Neural cell (in vitro differentiated cells): Measurements from ENCODE around the gene ATP1A2. TPM values are rescaled to one million over a fixed set of nuclear protein-coding genes. Genes with fewer than 3 reads are reported as not detected.

Source experiments
- H2AFZ ChIP-seq: fragments of 200-600, 300-800 bp; sonication (generic), shearing (Covaris generic); 2 replicates; pipeline ENCODE4 v1.6.0; 2014; ENCODE audit warnings: low read depth, mild to moderate bottlenecking, antibody characterized with exemption, low read length, moderate library complexity
- H3F3A ChIP-seq: fragments of 200-600 bp; shearing (Covaris generic); 2 replicates; pipeline ENCODE4 v1.6.1; 2016; ENCODE audit warnings: mild to moderate bottlenecking, moderate library complexity, mixed read lengths, antibody characterized with exemption, low read length; ENCODE audit not compliant: insufficient read depth, poor library complexity, severe bottlenecking
- H3K27ac ChIP-seq: fragments of 200-600, 300-800 bp; sonication (generic), shearing (Covaris generic); 2 replicates; pipeline ENCODE4 v1.5.1; 2014; ENCODE audit warnings: mild to moderate bottlenecking, low read length, moderate library complexity
- H3K27me3 ChIP-seq: fragments of 300-800, 200-600 bp; sonication (generic), shearing (Covaris generic); 2 replicates; pipeline ENCODE4 v1.6.0; 2014; ENCODE audit warnings: mild to moderate bottlenecking, low read depth, low read length, moderate library complexity; ENCODE audit not compliant: insufficient read depth
- H3K36me3 ChIP-seq: fragments of 300-800, 200-600 bp; sonication (generic), shearing (Covaris generic); 2 replicates; pipeline ENCODE4 v1.5.1; 2014; ENCODE audit warnings: mild to moderate bottlenecking, antibody characterized with exemption, low read length, moderate library complexity; ENCODE audit not compliant: insufficient read depth
- H3K4me2 ChIP-seq: fragments of 300-800, 200-600 bp; sonication (generic), shearing (Covaris generic); 2 replicates; pipeline ENCODE4 v1.6.0; 2014; ENCODE audit warnings: mild to moderate bottlenecking, low read length
- H3K4me3 ChIP-seq: fragments of 300-800, 200-600 bp; sonication (generic), shearing (Covaris generic); 2 replicates; pipeline ENCODE4 v1.5.1; 2014; ENCODE audit warnings: mild to moderate bottlenecking, low read length, moderate library complexity
- H3K79me2 ChIP-seq: fragments of 200-600 bp; shearing (Covaris generic); replicated peaks from 2 replicates; pipeline ENCODE4 v1.6.0; 2014; ENCODE audit warnings: mild to moderate bottlenecking, low read length, moderate library complexity; ENCODE audit not compliant: insufficient read depth
- H3K9ac ChIP-seq: fragments of 300-800, 200-600 bp; sonication (generic), shearing (Covaris generic); 2 replicates; pipeline ENCODE4 v1.6.1; 2016; ENCODE audit warnings: mild to moderate bottlenecking, low read length, mixed read lengths
- H3K9me2 ChIP-seq: fragments of 200-600 bp; shearing (Covaris generic); 2 replicates; pipeline ENCODE4 v1.6.1; 2016; ENCODE audit warnings: mild to moderate bottlenecking, low read length, mixed read lengths; ENCODE audit not compliant: insufficient read depth
- H3K9me3 ChIP-seq: fragments of 200-600, 300-800 bp; sonication (generic), shearing (Covaris generic); 2 replicates; pipeline ENCODE4 v1.6.1; 2016; ENCODE audit warnings: mild to moderate bottlenecking, mixed run types, low read length, moderate library complexity, mixed read lengths
- H4K20me1 ChIP-seq: fragments of 200-600 bp; shearing (Covaris generic); 2 replicates; pipeline ENCODE4 v1.6.1; 2016; ENCODE audit warnings: mild to moderate bottlenecking, mixed run types; ENCODE audit not compliant: insufficient read depth
- EP300 ChIP-seq: fragments of 450-650 bp; conservative IDR thresholded peaks from 2 replicates; pipeline ENCODE4 v1.6.1; 2014; ENCODE audit warnings: antibody characterized with exemption, mild to moderate bottlenecking, moderate library complexity; ENCODE audit not compliant: poor library complexity, severe bottlenecking
- EZH2 ChIP-seq: fragments of 200-600, 300-800 bp; shearing (Covaris generic), sonication (generic); IDR thresholded peaks from 2 replicates; pipeline ENCODE4 v1.6.1; 2014; ENCODE audit warnings: antibody characterized with exemption, low read length, borderline replicate concordance, mild to moderate bottlenecking; ENCODE audit not compliant: insufficient read depth, poor library complexity, severe bottlenecking
- MXI1 ChIP-seq: fragments of 450-650 bp; conservative IDR thresholded peaks from 2 replicates; pipeline ENCODE4 v1.6.1; 2014; ENCODE audit warnings: antibody characterized with exemption, mild to moderate bottlenecking; ENCODE audit not compliant: poor library complexity, severe bottlenecking
- POLR2AphosphoS5 ChIP-seq: IDR thresholded peaks from 2 replicates; pipeline ENCODE4 v1.6.1; 2012
- RAD21 ChIP-seq: fragments of 450-650 bp; conservative IDR thresholded peaks from 2 replicates; pipeline ENCODE4 v1.6.1; 2014; ENCODE audit warnings: antibody characterized with exemption, mild to moderate bottlenecking, moderate library complexity
- SMC3 ChIP-seq: fragments of 450-650 bp; conservative IDR thresholded peaks from 2 replicates; pipeline ENCODE4 v1.6.1; 2014; ENCODE audit warnings: antibody characterized with exemption, mild to moderate bottlenecking, moderate library complexity; ENCODE audit not compliant: poor library complexity
- TAF1 ChIP-seq: IDR thresholded peaks from 2 replicates; pipeline ENCODE4 v1.6.1; 2012; ENCODE audit warnings: low read depth
- polyA plus RNA-seq: library from polyadenylated mRNA; depleted of rRNA; stranded (reverse); fragments of >200 nt; gene quantifications from 2 replicates; pipeline ENCODE4 v1.2.3, GENCODE V29; 2014
- TF ChIP-seq, protein P1 (sequence below): IDR thresholded peaks from 2 replicates; pipeline ENCODE4 v1.6.1; 2012; ENCODE audit warnings: borderline replicate concordance
- TF ChIP-seq, protein P2 (sequence below): fragments of 450-650 bp; IDR thresholded peaks from 2 replicates; pipeline ENCODE4 v1.5.1; 2014; ENCODE audit warnings: antibody characterized with exemption, mild to moderate bottlenecking, moderate library complexity; ENCODE audit not compliant: poor library complexity, severe bottlenecking

Gene ATP1A2
- polyA plus RNA-seq, 1 donor from 2014 or later = 0.12 TPM

DNA sequence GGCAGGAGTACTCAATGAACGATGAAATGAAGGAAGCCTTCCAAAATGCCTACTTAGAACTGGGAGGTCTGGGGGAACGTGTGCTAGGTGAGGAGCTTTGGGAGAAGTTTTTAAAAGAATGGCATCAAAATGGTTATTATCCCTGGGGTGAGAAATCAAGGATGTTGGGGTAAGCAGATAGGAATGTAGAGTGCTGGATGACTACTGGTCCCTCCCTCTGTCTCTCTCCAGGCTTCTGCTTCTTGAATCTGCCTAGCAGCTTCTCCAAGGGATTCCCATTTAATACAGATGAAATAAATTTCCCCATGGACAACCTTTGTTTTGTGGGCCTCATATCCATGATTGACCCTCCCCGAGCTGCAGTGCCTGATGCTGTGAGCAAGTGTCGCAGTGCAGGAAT is 55.8 kb downstream of the ATP1A2 start:
- H3K79me2 ChIP-seq = no peaks in the 10 kb centered on the region
- no peaks in the 10 kb centered on the region for H3K36me3 ChIP-seq
- no peak overlapping the region for H3K4me3 ChIP-seq
- no peak overlapping the region for H3K27ac ChIP-seq
- TF ChIP-seq, protein P1, sequence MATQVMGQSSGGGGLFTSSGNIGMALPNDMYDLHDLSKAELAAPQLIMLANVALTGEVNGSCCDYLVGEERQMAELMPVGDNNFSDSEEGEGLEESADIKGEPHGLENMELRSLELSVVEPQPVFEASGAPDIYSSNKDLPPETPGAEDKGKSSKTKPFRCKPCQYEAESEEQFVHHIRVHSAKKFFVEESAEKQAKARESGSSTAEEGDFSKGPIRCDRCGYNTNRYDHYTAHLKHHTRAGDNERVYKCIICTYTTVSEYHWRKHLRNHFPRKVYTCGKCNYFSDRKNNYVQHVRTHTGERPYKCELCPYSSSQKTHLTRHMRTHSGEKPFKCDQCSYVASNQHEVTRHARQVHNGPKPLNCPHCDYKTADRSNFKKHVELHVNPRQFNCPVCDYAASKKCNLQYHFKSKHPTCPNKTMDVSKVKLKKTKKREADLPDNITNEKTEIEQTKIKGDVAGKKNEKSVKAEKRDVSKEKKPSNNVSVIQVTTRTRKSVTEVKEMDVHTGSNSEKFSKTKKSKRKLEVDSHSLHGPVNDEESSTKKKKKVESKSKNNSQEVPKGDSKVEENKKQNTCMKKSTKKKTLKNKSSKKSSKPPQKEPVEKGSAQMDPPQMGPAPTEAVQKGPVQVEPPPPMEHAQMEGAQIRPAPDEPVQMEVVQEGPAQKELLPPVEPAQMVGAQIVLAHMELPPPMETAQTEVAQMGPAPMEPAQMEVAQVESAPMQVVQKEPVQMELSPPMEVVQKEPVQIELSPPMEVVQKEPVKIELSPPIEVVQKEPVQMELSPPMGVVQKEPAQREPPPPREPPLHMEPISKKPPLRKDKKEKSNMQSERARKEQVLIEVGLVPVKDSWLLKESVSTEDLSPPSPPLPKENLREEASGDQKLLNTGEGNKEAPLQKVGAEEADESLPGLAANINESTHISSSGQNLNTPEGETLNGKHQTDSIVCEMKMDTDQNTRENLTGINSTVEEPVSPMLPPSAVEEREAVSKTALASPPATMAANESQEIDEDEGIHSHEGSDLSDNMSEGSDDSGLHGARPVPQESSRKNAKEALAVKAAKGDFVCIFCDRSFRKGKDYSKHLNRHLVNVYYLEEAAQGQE = no peak
- TF ChIP-seq MXI1 (no peak), POLR2AphosphoS5 (no peak), RAD21 (no peak), SMC3 (no peak), EP300 (no peak), TAF1 (no peak), EZH2 (no peak)
- TF ChIP-seq, protein P2, sequence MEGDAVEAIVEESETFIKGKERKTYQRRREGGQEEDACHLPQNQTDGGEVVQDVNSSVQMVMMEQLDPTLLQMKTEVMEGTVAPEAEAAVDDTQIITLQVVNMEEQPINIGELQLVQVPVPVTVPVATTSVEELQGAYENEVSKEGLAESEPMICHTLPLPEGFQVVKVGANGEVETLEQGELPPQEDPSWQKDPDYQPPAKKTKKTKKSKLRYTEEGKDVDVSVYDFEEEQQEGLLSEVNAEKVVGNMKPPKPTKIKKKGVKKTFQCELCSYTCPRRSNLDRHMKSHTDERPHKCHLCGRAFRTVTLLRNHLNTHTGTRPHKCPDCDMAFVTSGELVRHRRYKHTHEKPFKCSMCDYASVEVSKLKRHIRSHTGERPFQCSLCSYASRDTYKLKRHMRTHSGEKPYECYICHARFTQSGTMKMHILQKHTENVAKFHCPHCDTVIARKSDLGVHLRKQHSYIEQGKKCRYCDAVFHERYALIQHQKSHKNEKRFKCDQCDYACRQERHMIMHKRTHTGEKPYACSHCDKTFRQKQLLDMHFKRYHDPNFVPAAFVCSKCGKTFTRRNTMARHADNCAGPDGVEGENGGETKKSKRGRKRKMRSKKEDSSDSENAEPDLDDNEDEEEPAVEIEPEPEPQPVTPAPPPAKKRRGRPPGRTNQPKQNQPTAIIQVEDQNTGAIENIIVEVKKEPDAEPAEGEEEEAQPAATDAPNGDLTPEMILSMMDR = no peak
- no peak overlapping the region for H3K4me2 ChIP-seq
- no peaks in the 10 kb centered on the region for H3F3A ChIP-seq
- H3K27me3 ChIP-seq = no peaks in the 10 kb centered on the region
- no peak overlapping the region for H3K9ac ChIP-seq
- H3K9me3 ChIP-seq = no peaks in the 10 kb centered on the region
- H4K20me1 ChIP-seq = no peaks in the 10 kb centered on the region
- no peak overlapping the region for H2AFZ ChIP-seq
- H3K9me2 ChIP-seq = no peaks in the 10 kb centered on the region

DNA sequence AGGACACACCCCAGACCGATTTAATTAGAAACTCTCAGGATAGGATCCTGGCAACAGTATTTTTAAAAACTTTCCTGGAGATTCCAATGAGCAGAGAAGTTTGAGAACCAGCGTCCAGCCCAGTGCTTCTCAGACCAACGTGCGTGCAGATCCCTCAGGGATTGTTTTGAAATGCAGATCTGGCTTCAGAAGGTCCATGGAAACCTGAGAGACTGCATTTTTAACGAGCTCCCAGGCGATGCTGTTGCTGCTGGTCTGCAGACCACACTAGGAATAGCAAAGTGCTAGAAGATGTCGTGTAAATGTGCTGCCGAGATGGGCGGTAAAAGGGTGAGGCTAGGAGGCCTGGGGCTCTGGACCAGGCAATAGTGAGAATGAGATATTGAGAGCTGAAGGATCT is 56.4 kb downstream of the ATP1A2 start:
- no peak overlapping the region for H3K4me2 ChIP-seq
- no peak overlapping the region for H3K4me3 ChIP-seq
- no peak overlapping the region for H3K27ac ChIP-seq
- H3K9ac ChIP-seq = no peak overlapping the region
- no peaks in the 10 kb centered on the region for H4K20me1 ChIP-seq
- H3K9me2 ChIP-seq = no peaks in the 10 kb centered on the region
- no peaks in the 10 kb centered on the region for H3K36me3 ChIP-seq
- H3K27me3 ChIP-seq = no peaks in the 10 kb centered on the region
- no peaks in the 10 kb centered on the region for H3K9me3 ChIP-seq
- no peaks in the 10 kb centered on the region for H3F3A ChIP-seq
- TF ChIP-seq POLR2AphosphoS5 = no peak
- TF ChIP-seq TAF1 = no peak
- TF ChIP-seq, protein P1 = no peak
- TF ChIP-seq, protein P2 = no peak
- H3K79me2 ChIP-seq = no peaks in the 10 kb centered on the region
- H2AFZ ChIP-seq = no peak overlapping the region
